Erythroblast (primary cell): ENCODE results near the gene ANGPT4.

Experiments used
- GATA1 ChIP-seq: IDR thresholded peaks from 2 replicates; pipeline ENCODE4 v1.6.1; 2011; ENCODE audit warnings: low read depth, mild to moderate bottlenecking, control low read depth, low read length, moderate library complexity
- POLR2A ChIP-seq: IDR thresholded peaks from 2 replicates; pipeline ENCODE4 v1.6.1; 2011; ENCODE audit warnings: mild to moderate bottlenecking, low read length

DNA sequence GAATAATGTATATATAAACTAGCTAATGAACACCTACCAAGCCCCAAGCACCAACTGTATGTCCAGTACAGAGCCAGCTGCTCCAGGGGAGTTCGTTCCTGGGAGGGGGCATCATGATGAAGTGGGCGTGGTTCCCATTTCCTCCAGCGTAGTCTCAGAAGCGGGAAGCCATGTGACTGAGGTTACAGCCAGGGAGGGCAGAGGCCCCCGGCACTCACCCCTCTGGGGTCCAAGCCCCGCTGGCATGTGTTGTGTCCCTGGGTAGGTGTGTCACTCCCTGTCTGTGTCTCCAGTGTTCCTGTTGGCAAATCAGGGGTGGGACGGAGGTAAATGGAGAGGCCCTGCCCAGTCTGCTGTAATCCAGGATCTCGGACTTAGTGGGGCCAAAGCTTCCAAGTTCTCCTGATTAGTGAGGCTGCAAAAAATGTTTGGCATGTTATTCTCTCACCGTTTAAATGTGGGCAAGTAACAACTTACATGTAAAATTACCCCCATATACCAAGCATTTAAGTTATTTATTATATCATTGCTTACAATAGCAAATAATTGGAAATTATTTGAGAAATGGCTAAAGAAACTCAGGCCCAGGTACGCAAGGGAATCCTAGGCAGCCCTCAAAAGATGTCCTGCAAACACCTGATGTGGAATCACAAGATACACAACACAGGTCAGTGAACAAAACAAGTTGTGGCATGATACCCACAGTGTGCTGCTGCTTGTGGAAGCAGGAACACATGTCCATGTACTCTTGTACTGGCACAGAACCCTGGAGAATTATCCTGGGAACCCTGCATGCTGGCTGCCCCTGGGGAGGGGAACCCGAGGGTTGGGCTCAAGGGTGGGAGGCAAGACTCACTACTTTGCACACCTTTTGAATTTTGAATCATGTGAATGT, 60.4 kb downstream of the ANGPT4 start:
- no peak for TF ChIP-seq POLR2A
- no peak for TF ChIP-seq GATA1
